Subcutaneous abdominal adipose tissue (tissue), 5 donors: ENCODE results near the gene CTSC.
"Not testable (repeated sequence)": the region's sequence is repeated elsewhere in the genome, so short reads cannot be mapped to it uniquely, and the experiment has no call there.

Source experiments
- H3K27ac ChIP-seq: one replicate; pipeline ENCODE4 v1.7.0; 2013; ENCODE audit warnings: low read depth, mild to moderate bottlenecking, inconsistent platforms, low read length, moderate library complexity
- H3K27me3 ChIP-seq, 5 donors: one replicate each; pipeline ENCODE4 v1.7.0; 2013; ENCODE audit warnings: low read length in 5 of 5, inconsistent platforms in 1 of 5; ENCODE audit not compliant: control insufficient read depth in 5 of 5, insufficient read depth in 4 of 5
- H3K36me3 ChIP-seq, 5 donors: one replicate each; pipeline ENCODE4 v1.7.0; 2013; ENCODE audit warnings: low read length in 5 of 5; ENCODE audit not compliant: control insufficient read depth in 5 of 5, insufficient read depth in 5 of 5
- H3K4me1 ChIP-seq, 5 donors: one replicate each; pipeline ENCODE4 v1.7.0; 2013; ENCODE audit warnings: low read length in 5 of 5, mild to moderate bottlenecking in 3 of 5, moderate library complexity in 1 of 5; ENCODE audit not compliant: control insufficient read depth in 5 of 5, insufficient read depth in 5 of 5
- H3K4me3 ChIP-seq, 5 donors: one replicate each; pipeline ENCODE4 v1.7.0; 2013; ENCODE audit warnings: low read length in 5 of 5, low read depth in 1 of 5
- H3K9ac ChIP-seq, 5 donors: one replicate each; pipeline ENCODE4 v1.7.0; 2013; ENCODE audit warnings: low read length in 5 of 5, mild to moderate bottlenecking in 4 of 5, moderate library complexity in 3 of 5
- H3K9me3 ChIP-seq, 5 donors: one replicate each; pipeline ENCODE4 v1.7.0; 2013; ENCODE audit warnings: low read length in 5 of 5; ENCODE audit not compliant: control insufficient read depth in 5 of 5
- donor health status: healthy.
- donor health status: healthy.
- donor health status: healthy.
- donor health status: healthy.
- donor health status: healthy.

The CTSC gene

GRCh38 chr11:88322881-88323280 is 14.7 kb downstream of the CTSC start:
- not testable (repeated sequence) for H3K27ac ChIP-seq, H3K4me3 ChIP-seq, H3K9ac ChIP-seq, H3K27me3 ChIP-seq, H3K9me3 ChIP-seq
- H3K36me3 ChIP-seq = peaks cover 0 to 17% (median 6%) of the 10 kb centered on the region in 5 donors
- peaks cover 0 to 14% (median 3%) of the 10 kb centered on the region in 5 donors for H3K4me1 ChIP-seq

GRCh38 chr11:88321412-88321811 is 16.1 kb downstream of the CTSC start:
- H3K9ac ChIP-seq, H3K9me3 ChIP-seq, H3K27me3 ChIP-seq, H3K27ac ChIP-seq, H3K4me3 ChIP-seq, H3K36me3 ChIP-seq: not testable (repeated sequence)
- peaks cover 0 to 14% (median 3%) of the 10 kb centered on the region in 5 donors for H3K4me1 ChIP-seq

- Histone ChIP-seq H3K9me3 (no peaks in the 10 kb centered on the region), H3K36me3 (peaks cover 0 to 6% (median 3%) of the 10 kb centered on the region in 5 donors), H3K27ac (no peak overlapping the region), H3K27me3 (no peaks in the 10 kb centered on the region), H3K4me1 (peaks cover 0 to 12% (median 3%) of the 10 kb centered on the region in 5 donors), H3K9ac (no peak overlapping the region), H3K4me3 (no peak overlapping the region)
These were observed 17.4 kb downstream of the CTSC start for GRCh38 chr11:88320149-88320559.

DNA sequence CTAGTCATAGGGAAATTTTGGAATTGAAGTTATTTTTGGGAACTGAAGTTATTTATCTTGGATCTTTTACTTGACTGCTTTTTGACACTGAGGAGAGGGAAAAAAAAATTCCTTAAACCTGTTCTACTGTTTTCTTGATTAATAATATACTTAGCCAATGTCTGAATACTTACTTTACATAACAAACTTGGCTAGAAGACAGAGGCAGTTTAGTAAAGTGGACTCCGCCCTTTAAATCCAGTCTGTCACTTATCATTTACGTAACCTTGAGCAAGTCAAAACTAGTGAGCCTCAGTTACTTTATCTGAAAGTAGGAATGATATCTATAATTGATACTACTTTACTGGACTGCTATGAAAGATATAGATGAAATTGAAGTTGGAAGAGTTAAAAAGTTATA is 19.5 kb downstream of the CTSC start:
- H3K9me3 ChIP-seq = no peaks in the 10 kb centered on the region
- peaks cover 0 to 6% (median 0%) of the 10 kb centered on the region in 5 donors for H3K36me3 ChIP-seq
- no peak overlapping the region for H3K4me3 ChIP-seq
- no peak overlapping the region for H3K27ac ChIP-seq
- H3K27me3 ChIP-seq = no peaks in the 10 kb centered on the region
- peaks cover 0 to 13% (median 7%) of the 10 kb centered on the region in 5 donors for H3K4me1 ChIP-seq
- H3K9ac ChIP-seq = no peak overlapping the region

- Histone ChIP-seq H3K4me3 (no peak overlapping the region), H3K9me3 (no peaks in the 10 kb centered on the region), H3K27ac (no peak overlapping the region), H3K36me3 (peaks cover 0 to 6% (median 0%) of the 10 kb centered on the region in 5 donors), H3K27me3 (no peaks in the 10 kb centered on the region), H3K4me1 (peaks cover 0 to 13% (median 7%) of the 10 kb centered on the region in 5 donors), H3K9ac (no peak overlapping the region)
These were observed 20.0 kb downstream of the CTSC start for GRCh38 chr11:88317536-88317935.

DNA sequence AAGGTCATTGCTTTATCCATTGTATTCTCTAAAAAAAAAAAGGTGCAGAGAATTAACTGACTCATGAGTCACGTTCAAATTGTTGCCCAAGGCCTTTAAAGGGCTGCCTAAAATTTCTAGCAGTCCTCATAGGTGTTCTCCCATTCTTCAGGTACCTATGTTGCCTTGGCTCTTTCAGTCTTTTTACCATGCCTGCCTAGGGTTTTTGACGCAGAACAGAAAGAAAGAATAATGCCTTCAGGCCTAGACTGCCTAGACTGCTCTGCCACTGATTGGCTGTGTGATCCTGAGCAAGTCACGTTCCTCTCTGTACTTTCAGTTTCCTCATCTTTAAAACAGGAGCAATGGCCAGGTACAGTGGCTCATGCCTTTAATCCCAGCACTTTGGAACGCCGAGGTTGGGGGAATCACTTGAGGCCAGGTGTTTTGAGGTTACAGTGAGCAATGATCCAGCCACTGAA is 21.5 kb downstream of the CTSC start:
- H3K27ac ChIP-seq = no peak overlapping the region
- H3K36me3 ChIP-seq = peaks cover 0 to 3% (median 0%) of the 10 kb centered on the region in 5 donors
- H3K4me1 ChIP-seq = peaks cover 0 to 13% (median 7%) of the 10 kb centered on the region in 5 donors
- no peak overlapping the region for H3K4me3 ChIP-seq
- no peak overlapping the region for H3K9ac ChIP-seq
- no peaks in the 10 kb centered on the region for H3K9me3 ChIP-seq
- no peaks in the 10 kb centered on the region for H3K27me3 ChIP-seq

DNA sequence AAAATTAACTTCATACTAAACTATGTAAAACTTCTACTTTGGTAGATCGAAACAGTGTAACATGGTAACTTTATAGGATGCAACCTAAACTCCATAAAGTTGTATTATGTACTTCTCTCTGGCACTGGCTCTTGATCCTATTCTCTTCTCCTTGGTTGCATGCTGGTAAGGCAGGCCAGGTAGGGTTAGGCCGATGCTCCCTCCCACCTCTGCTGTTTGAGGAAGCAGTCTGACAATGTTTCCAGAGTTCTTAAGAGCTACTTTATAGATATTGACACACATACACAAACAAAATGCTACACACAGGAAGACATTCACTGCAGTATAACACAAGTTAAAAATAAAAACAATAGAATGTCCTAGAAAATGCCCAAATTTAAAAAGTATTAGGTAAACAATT is 22.5 kb downstream of the CTSC start:
- Histone ChIP-seq H3K4me3 (no peak overlapping the region), H3K27me3 (no peaks in the 10 kb centered on the region), H3K9me3 (no peaks in the 10 kb centered on the region), H3K27ac (no peak overlapping the region), H3K4me1 (peaks cover 0 to 12% (median 3%) of the 10 kb centered on the region in 5 donors), H3K36me3 (peaks cover 0 to 6% (median 0%) of the 10 kb centered on the region in 5 donors), H3K9ac (no peak overlapping the region)

GRCh38 chr11:88313441-88313840 is 24.1 kb downstream of the CTSC start:
- Histone ChIP-seq H3K4me3 (no peak overlapping the region), H3K27ac (no peak overlapping the region), H3K9me3 (no peaks in the 10 kb centered on the region), H3K4me1 (peaks cover 0 to 11% (median 2%) of the 10 kb centered on the region in 5 donors), H3K36me3 (peaks cover 0 to 15% (median 4%) of the 10 kb centered on the region in 5 donors), H3K27me3 (no peaks in the 10 kb centered on the region), H3K9ac (no peak overlapping the region)

DNA sequence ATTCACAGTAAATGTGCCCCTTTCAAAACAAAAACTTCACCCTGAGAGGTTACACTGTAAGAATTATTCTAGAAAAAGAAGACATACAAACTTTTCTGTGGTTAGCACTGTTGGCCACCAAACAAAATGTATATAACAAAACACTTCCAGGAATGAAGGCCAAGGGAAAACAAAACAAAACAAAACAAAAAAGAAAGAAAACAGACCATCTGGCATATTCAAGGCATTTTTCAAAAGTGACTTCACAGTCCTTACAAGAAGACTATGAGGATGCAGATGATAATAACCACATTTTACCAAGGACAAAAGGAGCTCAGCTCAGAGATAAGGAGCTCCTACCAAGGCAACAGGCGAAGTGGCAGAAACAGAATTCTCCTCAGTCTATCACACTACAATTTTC is 24.9 kb downstream of the CTSC start:
- Histone ChIP-seq H3K27me3 (no peaks in the 10 kb centered on the region), H3K4me3 (no peak overlapping the region), H3K36me3 (peaks cover 0 to 20% (median 4%) of the 10 kb centered on the region in 5 donors), H3K27ac (no peak overlapping the region), H3K9ac (no peak overlapping the region), H3K4me1 (peaks cover 0 to 11% (median 2%) of the 10 kb centered on the region in 5 donors), H3K9me3 (no peaks in the 10 kb centered on the region)

DNA sequence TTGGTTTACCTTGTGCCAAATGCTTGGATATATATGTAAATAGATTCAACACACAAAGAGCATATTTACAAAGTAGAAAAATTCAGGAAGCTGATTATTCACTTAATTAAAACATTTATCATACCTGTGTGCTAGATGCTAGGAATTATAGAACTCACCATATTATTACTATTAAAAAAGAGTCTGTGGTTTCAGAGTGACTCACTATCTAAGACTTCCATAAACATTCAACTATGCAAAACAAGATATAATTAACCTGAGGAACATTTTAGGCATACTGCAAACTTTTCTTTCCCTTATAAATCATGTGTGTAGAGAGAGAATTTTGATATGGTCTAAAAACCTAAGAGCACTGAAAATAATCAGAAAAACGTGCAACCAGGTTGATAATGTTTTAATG is 27.3 kb downstream of the CTSC start:
- peaks cover 0 to 3% (median 0%) of the 10 kb centered on the region in 5 donors for H3K9me3 ChIP-seq
- peaks cover 0 to 31% (median 8%) of the 10 kb centered on the region in 5 donors for H3K36me3 ChIP-seq
- H3K4me1 ChIP-seq = peaks cover 0 to 11% (median 2%) of the 10 kb centered on the region in 5 donors
- H3K27me3 ChIP-seq = no peaks in the 10 kb centered on the region
- no peak overlapping the region for H3K4me3 ChIP-seq
- no peak overlapping the region for H3K9ac ChIP-seq
- no peak overlapping the region for H3K27ac ChIP-seq
